HG02943 (cell line): ENCODE measurements around the gene CCDC197.

ENCODE experiments used
- ATAC-seq: cut with Tn5 transposase; IDR thresholded peaks from one replicate; pipeline ENCODE4 v1.9.1; 2021; ENCODE audit warnings: mild to moderate bottlenecking, low read depth, moderate library complexity; ENCODE audit not compliant: unreplicated experiment

CCDC197 gene

DNA sequence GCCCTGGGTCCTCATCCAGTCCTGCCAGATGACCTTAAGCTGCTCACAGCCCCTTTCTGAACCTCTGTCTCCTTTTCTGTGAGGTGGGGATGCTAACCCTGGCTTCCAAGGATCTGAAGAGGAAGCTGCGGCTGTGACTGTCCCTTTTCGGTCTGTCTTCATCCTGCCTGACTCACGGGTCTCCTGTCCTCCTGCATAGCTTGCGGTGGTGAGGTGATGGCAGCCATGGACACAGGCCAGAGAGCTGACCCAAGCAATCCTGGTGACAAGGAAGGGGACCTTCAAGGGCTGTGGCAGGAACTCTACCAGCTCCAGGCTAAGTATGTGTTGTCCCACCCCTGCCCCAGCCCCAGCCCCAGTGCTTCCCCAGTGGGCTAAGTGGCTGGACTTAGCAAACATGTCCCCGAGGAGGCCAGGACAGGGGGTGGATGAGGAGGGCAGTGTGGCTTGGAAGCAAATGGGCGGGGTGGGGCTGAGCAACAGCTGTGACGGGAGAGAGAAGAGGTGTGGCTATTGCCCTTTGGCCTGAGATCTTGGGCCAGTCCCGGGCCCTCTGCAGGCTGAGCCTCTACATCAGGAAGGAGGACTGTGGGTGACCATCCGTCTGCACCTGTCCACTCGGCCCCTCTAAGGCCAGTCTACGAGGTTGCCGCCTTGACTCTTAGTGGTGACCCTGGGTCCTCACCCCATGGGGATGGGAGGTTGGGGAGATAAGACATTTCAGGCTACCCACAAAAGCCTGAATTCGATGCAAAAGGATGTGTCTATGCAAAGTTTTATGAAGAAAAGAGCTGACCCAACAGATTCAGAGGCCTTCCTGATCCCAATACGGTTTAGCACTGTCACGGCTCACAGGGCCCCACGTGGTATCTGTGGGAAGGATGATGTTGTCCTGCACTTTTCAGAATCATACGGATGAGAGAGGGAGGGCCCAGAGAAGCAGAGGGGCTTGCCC lies 1.1 kb downstream of the CCDC197 start:
- ATAC-seq, result no peak

DNA sequence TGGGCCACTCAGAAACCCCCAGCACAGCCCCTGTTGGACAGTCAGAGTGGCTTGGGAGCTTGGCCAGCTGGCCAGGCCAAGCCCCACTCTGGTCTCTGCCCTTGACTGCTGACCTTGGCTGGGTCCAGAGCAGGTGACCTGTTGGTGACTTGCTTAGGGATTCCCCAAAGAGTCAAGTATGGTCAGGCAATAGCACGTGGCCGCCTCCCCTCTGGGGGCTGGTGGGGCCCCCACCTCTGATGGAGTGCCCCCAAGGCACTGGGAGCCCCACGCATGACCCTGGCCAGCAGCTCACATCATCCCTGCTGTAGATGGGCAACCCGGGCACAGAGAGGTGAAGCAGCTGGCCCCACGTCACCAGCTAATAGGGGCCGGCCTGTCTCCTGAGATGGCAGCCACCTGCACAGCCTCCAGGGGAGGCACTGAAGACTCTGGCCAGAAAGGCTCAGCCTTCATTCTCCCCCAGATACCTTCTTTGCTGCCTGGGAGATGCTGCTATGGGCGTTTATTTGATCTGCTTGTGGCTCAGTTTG lies 1.8 kb downstream of the CCDC197 start:
- no peak for ATAC-seq

DNA sequence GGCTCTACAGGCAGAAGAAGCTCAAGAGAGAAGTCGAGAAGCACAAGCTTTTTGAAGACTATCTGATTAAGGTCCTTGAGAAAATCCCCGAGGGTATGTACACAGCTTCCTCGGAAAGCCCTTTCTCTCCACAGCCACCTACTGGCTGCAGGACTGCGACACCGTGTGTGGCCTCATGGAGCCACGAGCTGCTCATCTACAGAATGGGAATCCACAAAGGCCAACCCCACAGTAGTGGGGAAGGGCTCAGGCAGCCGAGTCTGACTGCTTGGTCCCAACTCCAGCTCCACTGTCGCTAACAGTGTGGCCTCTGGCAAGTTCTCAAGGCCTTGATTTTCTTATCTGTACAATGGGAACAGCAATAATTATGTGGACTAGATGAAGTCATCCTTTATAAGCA lies 2.5 kb downstream of the CCDC197 start:
- ATAC-seq, result no peak

DNA sequence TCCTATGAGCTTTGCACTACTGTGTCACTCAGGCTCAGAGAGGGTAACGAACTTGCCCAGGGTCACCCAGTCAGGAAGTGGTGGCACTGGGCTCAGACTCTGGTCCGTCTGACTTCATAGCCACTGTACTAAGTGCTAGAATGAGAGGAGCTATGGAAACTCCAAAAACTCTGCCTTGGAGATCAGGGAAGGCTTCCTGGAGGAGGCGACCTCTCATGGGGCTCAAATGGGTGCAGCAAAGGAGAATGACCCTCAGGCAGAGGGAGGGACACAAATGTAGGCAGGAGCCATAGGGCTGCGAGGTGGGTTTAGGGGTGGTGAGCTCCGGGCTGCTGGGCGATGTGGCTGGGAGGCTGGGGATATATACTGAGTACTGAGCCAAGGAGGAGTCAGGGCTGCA lies 3.2 kb downstream of the CCDC197 start:
- ATAC-seq, result no peak

DNA sequence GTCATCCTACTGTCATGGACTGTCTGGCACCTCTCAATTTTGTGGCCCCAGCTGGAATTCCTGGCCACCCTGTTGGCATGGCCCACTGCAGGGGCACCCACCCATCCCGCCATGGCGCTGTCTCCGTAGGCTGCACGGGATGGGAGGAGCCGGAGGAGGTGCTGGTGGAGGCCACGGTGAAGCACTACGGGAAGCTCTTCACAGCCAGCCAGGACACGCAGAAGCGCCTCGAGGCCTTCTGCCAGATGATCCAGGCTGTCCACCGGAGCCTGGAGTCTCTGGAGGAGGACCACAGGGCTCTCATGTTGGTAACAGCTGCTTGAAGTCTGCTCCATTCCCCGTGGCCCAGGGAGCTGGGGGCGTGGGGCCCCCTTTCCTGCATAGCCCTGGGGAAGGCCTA lies 3.9 kb downstream of the CCDC197 start:
- ATAC-seq, result no peak

DNA sequence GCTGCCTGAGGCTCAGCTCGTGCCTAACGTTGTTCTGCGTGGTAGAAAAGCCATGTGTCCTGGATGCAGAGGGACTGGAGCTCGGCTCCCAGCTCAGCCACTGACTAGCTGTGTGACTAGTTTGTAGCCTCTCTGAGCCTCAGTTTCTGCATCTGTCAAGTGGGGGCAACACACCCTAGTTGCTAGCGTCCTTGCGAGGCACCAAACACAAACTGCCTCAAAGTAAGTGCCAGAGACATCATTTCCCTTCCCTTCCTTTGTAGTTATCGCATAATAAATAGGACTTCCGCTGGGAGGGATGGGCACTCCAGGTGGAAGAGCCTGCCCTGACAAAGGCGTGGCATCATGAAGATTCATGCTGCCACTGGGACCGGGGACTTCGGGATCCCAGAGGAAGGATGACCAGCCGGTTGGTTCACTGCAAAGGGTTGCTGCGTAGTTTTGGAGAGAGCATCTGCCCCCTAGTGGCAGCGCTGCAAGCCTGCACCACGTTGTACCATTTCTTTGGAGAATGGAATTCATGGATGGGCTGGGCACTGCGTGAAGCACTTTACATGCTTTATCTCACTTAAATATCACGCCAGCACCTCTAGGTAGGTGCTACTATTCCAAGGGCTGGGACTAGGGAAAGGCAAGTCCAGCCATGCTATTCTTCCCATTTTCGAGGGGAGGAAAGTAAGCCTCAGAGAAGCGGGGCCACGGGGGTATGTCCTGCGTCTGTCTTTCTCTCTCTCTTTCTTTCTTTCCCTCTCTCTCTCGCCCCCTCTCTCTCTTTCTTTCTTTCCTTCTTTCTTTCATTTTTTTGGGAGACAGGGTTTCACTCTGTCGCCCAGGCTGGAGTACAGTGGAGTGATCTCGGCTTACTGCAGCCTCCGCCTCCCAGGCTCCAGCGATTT lies 4.6 kb downstream of the CCDC197 start:
- ATAC-seq, result no peak

DNA sequence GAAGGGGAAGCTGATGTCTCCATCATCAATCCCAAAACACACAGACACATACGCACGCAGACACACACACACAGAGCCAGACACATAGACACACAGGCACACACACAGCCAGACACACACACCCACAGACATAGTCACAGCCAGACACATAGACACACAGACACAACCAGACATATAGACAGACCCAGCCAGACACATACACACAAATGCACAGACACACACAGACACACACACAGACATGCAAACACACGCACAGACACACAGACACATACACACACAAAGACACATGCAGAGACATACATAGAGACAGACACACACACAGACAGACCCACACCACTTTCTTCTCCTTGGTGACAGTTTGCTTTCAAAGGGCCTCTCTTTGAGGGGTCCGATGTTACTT lies 6.3 kb downstream of the CCDC197 start:
- no peak for ATAC-seq

DNA sequence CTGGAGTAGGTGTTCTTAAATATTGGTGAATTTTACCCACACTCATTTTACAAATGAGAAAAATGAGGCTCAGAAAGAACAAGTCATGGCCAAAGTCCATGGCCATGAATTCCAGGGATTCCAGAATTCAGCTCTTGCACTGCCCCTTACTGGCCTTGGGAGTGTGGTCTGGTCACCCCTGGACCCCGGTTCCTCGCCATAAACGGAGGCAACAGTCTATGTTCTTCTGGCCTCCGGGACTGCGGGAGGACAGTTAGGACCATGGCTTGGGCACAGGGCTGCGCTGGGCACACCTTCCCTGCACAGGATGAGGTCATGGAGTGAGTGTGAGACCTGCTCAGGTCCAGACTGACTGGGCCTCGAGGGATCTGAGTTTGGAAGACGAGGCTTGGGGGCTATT lies 6.9 kb downstream of the CCDC197 start:
- no peak for ATAC-seq

DNA sequence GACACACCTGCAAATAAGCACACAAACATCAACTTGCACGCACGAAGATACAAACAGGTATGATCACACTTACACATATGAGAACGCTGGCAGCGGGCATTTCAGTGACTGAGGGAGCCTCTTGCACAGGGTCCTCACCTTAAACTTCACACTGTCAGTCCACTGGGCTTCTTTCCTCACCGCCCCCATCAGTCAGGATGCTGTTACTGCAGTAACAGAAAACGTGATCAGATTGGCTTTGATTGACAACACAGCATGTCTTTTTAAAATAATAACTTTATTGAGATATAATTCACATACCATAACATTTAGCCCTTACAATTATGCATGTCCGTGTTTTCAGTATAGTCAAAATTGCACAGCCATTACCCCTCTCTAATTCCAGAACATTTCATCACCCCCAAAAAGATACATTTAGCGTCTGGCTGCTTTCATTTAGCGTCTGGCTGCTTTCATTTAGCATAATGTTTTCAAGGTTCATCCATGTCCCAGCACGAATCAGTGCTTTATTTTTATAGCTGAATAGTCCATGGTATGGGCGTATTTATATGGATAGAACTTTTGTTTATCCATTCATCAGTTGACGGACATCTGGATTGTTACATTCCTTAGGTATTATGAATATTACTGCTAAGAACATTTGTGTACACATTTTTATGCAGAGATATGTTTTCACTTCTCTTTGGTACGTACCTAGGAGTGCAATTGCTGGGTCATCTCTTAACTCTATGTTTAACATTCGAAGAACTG lies 8.4 kb downstream of the CCDC197 start:
- no peak for ATAC-seq

DNA sequence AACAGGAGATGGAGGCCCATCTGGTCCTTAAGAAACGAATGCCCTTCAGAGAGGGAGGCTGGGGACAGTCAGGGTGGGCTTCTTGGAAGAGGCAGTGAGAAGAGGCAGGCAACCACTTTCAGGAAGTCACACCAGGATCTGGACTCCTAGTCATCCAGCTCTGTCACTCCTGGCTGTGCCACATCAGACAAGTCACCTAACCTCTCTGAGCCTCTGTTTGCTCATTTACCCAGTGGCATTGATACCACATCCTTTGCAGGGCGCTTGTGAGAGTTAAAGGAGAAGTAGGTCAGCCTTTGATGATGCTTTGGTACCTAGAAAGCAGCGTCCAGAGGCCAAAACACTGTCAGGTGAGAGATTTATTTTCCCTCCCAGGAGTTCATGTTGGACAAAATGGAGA lies 11.1 kb downstream of the CCDC197 start:
- no peak for ATAC-seq

DNA sequence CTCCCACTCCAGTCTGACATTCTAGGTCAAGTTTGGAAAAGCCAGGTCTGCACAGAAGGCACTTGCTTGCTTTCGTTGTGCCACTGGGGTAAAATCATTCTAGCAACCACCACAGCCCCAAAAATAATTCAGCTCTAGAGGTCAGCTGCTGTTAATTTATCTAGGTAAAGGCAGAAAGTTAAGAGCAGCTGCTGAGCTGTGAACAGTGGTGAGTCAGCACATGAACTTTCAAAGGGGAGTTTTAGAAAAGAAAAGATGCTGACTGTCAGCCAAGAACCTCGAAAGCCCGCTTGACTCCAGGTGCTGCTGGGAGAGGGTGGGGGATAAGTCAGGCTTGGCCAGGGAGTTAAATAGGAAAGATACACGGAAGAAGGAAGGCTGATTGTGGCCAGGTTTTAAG lies 12.7 kb downstream of the CCDC197 start:
- ATAC-seq, result no peak

DNA sequence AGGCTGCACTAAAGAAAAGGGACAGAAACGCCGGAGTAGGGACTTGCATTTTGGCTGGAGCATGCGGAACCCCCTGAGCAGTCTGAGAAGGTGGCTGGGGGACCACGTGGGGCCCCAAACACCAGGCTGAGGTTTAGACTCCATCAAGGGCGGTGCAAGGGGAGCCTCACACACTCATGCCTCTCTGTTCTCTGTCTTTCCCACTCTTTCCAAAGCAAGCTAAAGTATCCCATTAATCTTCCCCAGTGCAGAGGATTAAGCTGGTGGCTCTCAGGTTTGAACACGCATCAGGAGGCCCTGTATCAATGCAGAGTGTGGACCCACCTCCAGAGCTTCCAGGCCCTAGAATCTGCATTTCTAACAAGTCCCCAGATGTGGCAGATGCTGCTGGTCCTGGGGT lies 13.5 kb downstream of the CCDC197 start:
- no peak for ATAC-seq

DNA sequence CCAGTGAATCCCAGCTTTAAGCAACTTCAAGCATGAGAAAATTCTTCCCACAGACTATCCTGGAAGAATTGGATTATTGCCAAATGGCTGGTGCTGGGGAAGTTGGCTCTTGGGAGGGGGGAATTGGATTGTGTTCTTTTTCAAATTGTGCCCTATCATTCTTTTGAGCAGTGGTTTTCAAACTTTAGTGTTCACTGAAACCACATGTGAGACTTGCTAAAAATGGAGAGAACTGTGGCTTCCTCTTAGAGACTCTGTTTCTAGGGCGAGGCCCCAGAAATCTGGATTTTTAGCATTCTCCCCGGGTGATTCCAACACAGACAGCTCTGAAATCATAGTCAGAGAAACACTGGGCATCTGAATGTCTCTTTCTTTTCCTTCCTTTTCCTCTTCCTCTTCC lies 14.7 kb downstream of the CCDC197 start:
- ATAC-seq, result no peak

DNA sequence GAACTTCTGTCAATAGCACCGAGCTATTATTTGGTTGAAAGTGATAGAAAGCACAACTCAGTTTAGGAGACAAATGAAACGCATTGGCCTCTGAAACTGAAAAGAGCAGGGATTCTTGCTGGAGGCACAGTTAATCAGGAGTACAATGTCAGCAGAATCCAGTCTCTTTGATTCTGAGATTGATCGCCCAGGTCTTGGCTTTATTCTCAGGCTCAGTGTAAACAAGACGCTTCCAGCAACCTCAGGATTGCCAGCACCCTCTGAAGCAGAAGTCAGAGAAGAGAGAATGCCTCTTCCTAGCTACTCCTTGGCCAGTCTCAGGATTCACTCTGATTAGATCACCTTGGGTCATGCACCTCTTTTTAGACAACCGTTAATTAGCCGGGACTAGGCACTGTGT lies 17.3 kb downstream of the CCDC197 start:
- no peak for ATAC-seq

DNA sequence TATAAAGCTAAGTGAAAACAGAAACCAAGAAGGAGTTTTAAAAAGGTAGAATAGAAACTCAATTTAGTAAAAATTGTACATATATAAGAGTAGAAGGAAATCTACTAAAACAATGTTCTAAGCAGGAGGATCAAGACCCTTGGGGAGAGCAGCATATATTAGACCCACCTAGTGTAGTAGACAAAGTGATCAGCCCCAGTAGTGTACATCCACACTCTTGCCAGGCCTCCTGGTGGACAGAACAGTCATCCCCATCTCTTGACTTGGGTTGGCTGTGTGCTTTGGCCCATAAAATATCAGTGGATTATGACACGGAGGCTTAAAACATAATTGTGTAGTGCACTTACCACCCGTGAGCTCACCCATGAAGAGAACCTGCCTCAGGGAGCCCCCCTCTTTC lies 18.1 kb downstream of the CCDC197 start:
- ATAC-seq, result no peak

DNA sequence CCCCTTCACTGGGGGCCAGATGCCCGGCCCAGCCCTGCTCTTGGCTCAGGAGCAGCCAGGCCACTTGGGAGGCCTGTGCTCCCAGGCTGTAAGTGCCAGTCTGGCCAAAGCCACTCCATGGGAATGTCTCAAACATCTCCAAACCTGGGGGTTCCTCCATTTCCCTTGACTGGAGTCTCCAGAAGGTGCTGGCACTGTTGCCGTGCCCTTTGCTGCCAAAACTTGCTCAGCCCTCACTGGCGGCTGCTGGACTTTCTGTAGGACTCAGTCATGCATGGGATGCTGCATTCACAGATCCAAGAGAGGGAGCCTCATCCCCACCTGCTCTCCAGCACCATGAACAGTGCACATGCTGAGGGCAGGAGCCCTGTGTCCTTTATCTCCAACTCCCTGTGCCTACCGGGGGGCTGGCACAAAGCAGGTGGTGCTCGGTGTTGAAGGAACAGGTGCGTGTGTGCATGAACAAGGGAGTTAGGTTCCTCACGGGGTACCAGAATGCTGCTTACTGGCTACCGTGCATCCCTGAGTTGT lies 19.4 kb downstream of the CCDC197 start:
- ATAC-seq, result no peak

DNA sequence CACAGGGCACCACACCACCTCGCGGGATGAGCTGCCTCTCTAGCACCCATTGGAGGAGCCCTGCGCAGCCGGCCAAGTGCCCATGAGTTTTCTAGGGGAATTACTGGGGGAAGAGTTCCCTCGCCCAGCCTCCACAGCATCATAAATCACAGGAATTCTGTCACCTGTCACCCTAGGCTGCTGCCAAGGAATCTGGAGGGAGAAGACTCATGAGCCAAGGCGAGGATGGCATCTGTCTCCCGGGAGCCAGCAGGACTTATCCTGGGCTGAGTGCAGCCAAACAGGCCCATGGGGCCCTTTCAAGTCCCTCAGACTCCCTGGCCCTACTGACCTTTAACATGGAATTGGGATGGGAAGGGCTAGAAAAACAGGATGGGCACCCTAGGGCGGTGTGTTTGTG lies 21.2 kb downstream of the CCDC197 start:
- ATAC-seq, result no peak

DNA sequence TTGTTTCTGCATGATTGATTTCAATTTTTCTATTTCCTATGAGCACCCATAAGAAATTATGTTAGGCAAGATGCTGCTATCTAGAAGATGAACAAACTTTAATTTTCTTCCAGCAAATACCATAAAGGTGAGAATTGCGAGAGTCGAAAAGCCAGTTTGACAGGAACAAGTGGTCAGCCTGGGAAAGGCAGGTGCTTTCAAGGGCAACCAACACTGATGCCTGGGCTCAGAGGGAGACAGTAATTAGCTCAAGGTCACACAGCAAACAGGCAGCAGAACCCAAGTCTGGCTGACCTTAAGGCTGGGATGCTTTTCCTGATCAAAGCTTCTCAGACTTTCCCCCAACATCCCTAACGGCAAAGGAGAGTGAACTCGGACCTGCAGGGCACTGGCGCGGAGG lies 22.2 kb downstream of the CCDC197 start:
- no peak for ATAC-seq

DNA sequence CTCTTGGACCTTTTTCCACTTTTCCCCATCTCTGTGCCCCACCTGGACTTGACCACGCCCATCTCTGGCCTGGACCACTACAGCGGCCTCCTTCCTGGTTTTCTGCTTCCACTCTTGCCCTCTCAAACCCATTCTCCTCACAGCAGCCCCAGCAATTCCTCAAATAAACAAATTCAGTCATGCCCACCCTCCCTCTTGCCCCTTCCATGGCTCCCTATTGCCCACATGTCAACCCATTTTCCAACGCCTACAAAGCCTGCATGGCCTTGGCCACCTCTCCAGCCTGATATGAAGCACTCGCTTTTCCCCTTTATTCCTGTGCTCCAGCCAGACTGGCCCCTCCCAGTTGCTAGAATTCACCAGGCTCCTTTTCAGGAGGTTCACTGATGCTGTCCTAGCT lies 23.2 kb downstream of the CCDC197 start:
- no peak for ATAC-seq

DNA sequence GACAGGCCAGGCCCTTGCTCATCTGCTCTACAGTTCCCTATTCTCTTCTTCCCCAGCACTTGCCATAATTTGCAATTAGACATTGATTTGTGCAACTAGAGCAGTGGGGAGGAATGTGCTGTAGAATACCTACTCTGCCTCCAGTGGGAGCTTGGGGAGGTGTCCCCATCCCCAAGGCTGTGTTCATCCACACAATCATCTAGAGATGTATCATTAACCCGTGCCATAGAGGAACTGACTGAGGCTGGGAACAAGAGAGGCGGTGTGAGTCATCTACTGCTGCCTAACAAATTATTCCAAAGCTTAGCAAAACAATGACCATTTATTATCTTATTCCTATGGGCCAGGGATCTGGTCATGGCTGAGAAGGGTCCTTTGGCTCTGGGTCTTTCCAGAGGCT lies 23.9 kb downstream of the CCDC197 start:
- ATAC-seq, result no peak
